HG03135 (cell line): ENCODE data around the gene SFT2D3.
A peak's percentile ranks its signal among the peaks of the same experiment; 100 is the strongest.

Experiments
- ATAC-seq: cut with Tn5 transposase; IDR thresholded peaks from one replicate; pipeline ENCODE4 v1.9.1; 2021; ENCODE audit warnings: mild to moderate bottlenecking, moderate library complexity; ENCODE audit not compliant: unreplicated experiment

SFT2D3 gene

DNA sequence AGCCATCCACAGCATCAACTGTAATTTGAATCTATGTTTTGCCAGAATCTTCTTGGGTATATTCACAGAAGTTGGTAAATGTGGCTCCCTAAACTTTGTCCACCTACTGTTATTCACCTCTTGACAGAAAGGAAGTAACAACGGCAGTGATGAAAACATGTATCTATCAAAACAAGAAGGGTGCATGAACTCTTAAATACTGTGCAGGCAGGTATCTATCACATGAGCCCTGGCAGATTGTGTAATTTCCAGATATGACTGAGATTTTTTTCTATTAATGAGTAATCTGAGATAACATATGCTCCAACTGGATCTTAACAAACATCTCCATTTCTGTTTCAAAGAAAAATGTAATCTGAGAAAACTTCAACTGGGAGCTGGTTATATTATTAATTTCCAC is 36.6 kb downstream of the SFT2D3 start:
- no peak for ATAC-seq

DNA sequence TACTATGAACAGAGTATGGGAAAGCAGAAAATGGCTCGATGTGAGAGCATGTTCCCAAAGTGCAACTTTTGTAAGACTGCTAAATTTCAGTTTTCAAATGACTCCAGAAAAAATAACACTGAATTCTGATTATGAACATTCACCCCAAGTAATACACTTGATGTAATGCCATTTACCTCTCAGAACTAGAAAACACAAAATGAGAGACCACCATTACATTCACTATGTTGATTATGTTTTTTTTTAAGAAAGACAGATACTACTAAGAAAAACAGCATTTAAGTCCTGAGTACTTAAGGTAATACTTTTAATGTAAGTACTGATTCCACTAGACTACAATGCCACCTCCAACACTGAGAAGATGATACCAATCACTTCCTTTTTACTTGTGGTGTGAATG is 38.5 kb downstream of the SFT2D3 start:
- no peak for ATAC-seq

DNA sequence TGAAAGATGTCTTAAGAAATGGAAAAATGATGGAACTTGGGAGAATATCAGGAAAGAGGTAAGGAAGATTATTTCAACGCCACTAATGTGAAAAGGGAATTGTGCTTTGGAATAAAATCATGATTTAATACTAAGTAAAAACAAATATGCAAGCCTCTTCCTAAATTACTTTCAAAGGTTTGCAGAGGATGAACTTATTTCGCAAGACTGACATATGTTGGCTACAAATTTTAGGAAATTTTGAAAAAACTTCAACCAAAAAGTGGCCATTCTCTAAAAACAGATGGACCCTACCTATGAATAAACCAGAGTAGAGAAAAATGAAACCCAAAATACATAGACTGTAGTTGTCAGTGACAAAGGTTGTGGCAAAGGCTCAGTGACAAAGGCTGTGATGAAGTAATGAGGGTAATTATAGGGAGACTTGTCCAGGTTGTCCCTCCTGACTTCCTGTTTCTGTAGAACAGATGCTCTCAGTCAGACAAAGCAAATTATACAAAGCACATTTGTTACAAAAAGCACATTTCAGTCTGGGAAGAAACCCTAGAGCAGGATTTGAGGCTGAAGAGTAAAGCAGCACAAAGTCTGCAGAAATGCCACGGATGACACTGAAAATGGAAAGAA is 39.5 kb downstream of the SFT2D3 start:
- ATAC-seq = no peak

DNA sequence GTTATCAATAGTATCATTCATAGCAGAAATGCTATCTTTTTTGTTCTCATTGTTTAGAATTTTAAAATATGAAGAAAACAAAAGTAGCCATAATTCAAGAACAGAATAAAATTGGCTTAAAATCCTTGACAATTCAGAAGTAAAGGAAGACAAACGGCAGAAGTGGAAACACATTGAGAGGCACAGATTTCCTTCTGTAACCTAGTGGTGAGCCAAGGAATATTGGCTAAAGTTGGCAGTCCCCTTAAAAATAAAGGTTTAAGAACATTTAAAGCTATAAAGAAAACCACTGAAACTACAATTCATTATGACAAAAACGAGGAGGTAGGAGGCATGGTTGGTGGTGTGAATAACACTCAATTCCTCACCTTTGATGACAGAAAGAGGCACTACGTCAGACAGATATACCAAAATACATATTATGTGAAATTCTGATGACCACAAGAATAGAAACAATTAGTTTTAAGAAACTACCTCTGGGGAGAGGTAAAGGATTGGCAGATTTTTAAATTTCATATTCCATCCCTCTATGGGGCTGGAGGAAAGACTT is 42.3 kb downstream of the SFT2D3 start:
- ATAC-seq = no peak

DNA sequence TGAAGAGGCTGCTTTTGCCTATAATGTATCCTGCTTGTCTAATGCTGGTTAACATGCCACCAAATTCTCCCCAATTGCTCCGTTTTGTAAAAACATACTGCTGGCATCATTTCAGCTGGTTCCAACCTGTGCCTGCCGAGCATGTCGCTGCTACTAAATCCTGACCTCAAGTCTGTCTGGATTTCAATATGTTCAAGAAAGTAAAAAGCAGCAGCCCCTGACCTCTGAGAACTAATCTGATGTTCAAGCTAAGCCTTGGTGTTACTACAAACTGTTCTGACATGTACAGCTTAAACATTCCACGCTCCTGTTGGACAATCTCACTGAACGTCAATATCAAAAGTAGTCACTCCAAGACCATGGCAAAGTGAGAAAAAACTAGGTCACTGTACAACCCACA is 46.3 kb downstream of the SFT2D3 start:
- ATAC-seq = no peak

DNA sequence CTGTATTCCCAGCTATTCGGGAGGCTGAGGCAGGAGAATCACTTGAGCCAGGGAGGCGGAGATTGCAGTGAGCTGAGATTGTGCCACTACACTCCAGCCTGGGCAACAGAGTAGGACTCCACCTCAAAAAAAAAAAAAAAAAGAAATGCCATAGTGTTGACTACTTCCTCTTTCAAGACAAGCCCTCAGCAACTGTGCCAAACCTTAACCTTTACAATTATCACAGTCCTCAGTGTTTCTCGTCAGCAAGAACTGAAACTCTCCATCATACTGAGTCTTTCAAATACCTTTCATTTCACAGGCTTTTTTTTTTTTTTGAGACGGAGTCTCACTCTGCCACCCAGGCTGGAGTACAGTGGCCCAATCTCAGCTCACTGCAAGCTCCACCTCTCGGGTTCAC is 48.2 kb downstream of the SFT2D3 start:
- peak; percentile 98 for ATAC-seq

DNA sequence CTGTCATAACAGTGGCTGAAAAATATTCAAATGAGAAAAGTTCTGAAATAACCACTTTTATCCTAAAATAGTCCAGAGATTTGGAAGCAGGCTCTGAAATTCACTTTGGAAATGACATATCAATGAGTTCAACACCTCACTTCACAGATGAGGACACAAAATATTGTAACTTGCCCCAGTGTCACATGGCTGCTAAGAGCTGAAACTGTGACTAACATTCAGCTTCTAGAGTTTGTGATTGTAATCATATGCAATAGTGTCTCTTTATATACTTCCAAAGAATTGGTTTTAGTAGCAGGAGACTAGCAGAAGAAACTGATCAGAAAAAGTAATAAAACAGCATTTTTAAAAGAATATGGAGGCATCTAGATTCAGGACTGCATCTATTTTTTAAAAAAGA is 52.1 kb downstream of the SFT2D3 start:
- no peak for ATAC-seq

DNA sequence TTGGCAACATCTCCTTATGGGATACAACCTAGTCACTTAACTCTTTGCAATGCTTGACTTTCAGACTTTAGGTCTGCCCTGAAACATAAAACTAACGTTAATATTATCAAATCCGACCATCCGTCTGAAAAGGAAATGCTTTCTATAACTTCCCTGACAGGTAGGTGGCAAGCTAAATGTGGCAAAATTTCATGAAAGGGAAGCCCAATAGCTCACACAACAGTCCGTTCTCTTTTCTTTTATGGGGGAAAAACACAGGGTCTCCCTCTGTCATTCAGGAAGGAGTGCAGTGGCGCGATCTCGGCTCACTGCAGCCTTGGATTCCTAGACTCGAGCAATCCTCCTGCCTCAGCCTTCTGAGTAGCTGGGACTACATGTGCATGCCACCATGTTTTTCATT is 52.9 kb downstream of the SFT2D3 start:
- no peak for ATAC-seq
